ENCODE results near the gene AASS. TPM values are rescaled to one million over a fixed set of nuclear protein-coding genes. Genes with fewer than 3 reads are reported as not detected.

Gene AASS
- 10 to 100 TPM; 27.2 to 27.6 TPM for total RNA-seq

GRCh38 chr7:122143751-122144711 lies at the start of gene AASS:
Gene AASS (minus strand): TSS chr7:122144249. CDS start chr7:122133726, 10,523 bp downstream.

Small RNA genes lying within 50 kb of the gene (small RNA-seq; reads per million reads assigned to genes)
- gene RNU7-154P, result 0 reads per million in 2 donors

Other genes starting within 250 kb of the AASS start
- gene FEZF1, start 160.5 kb upstream of the AASS start, total RNA-seq, result not detected

Measured in melanocyte of skin (primary cell).